ENCODE results near the gene ESPNL. TPM values are rescaled to one million over a fixed set of nuclear protein-coding genes. Genes with fewer than 3 reads are reported as not detected.

ESPNL gene
- total and polyA plus RNA-seq, 9 of the 15 experiments (the other 6 are each of a cell fraction or from before 2014, with no cell fraction given) = 0.03 to 0.09 (median 0.05) TPM; not detected in 3

GRCh38 chr2:238116298-238117198 lies 16.4 kb downstream of the ESPNL start (continued):
- TF ChIP-seq ELK3 (CRISPR knock-in tag; IDR thresholded peaks at IDR 0.05) = no peak
- no peak for TF ChIP-seq HSF4 (CRISPR knock-in tag; IDR thresholded peaks at IDR 0.05; ENCODE audit: borderline replicate concordance)

- H3K9me3 ChIP-seq (replicated peaks; ENCODE audit: control insufficient read depth, insufficient read depth, low read depth, low read length) = no peaks in the 10 kb centered on the region
- H3K4me2 ChIP-seq (ENCODE audit: insufficient read depth, low read length) = no peak overlapping the region
- H3K27ac ChIP-seq (ENCODE audit: extremely low read depth, low read depth, low read length) = no peak overlapping the region
- 5% methylated on average over 11 of the region's 11 CpGs for WGBS (ENCODE audit: insufficient coverage, low coverage, missing lambda C conversion rate)
- peak overlapping the region in 1 of 2 experiments; percentile 52; a peak in 1 of 4 replicates for H3K9ac ChIP-seq (ENCODE audit: insufficient read depth in 1 of 2, low read depth in 2 of 2, low read length in 2 of 2)
- CTCF ChIA-PET (ENCODE audit: low intra/inter-chr PET ratio) = no interaction called here
- DNase-seq (ENCODE audit: extremely low read depth in 1 of 4, low spot score in 3 of 4) = no peak
- no peaks in the 10 kb centered on the region for H4K20me1 ChIP-seq (replicated peaks; ENCODE audit: control insufficient read depth, insufficient read depth, low read length)
- no peaks in the 10 kb centered on the region for H3K79me2 ChIP-seq (ENCODE audit: control insufficient read depth, insufficient read depth, low read length)
- H3K27me3 ChIP-seq (ENCODE audit: control insufficient read depth in 2 of 2, insufficient read depth in 2 of 2, low read length in 2 of 2) = peaks cover 3 to 27% of the 10 kb centered on the region in 2 experiments; a peak in 4 of 5 replicates
- H3K36me3 ChIP-seq (ENCODE audit: control insufficient read depth, insufficient read depth, low read length) = no peaks in the 10 kb centered on the region
- H3K4me3 ChIP-seq = no peak overlapping the region
- no peak for FAIRE-seq
- intact Hi-C loops (cut with micrococcal nuclease) = no loop called here
- H2AFZ ChIP-seq (ENCODE audit: low read depth, low read length) = no peak overlapping the region
- in situ Hi-C loops (cut with MboI) = no loop called here
- no peak for ATAC-seq
- BruUV-seq (replicated peaks) = no TSS peak
- POLR2A ChIA-PET = no interaction called here
- no peaks in the 10 kb centered on the region for H3K9me1 ChIP-seq (ENCODE audit: control insufficient read depth, insufficient read depth, low read length)
- peaks cover 4 to 36% of the 10 kb centered on the region in 2 experiments; a peak in 4 of 5 replicates for H3K4me1 ChIP-seq (replicated peaks in 1 of 2; ENCODE audit: control insufficient read depth in 2 of 2, insufficient read depth in 2 of 2, low read length in 2 of 2)
- TF ChIP-seq ZBTB49 (CRISPR knock-in tag; IDR thresholded peaks at IDR 0.05; ENCODE audit: borderline replicate concordance) (no peak), ZFX (CRISPR knock-in tag; IDR thresholded peaks at IDR 0.05) (no peak), MCM2 (IDR thresholded peaks at IDR 0.05; ENCODE audit: low read depth) (no peak), RFX7 (CRISPR knock-in tag; IDR thresholded peaks at IDR 0.05) (no peak), SIX5 (IDR thresholded peaks at IDR 0.05; ENCODE audit: borderline replicate concordance in 1 of 2, insufficient read depth in 1 of 2, low read depth in 1 of 2, low read length in 2 of 2) (no peak), LCOR (CRISPR knock-in tag; IDR thresholded peaks at IDR 0.05) (no peak), ZNF3 (CRISPR knock-in tag; IDR thresholded peaks at IDR 0.05) (no peak), ZNF507 (tag; conservative IDR thresholded peaks at IDR 0.05) (no peak), ZNF561 (CRISPR knock-in tag; conservative IDR thresholded peaks at IDR 0.05) (no peak), ZBTB43 (CRISPR knock-in tag; IDR thresholded peaks at IDR 0.05) (no peak), ZNF696 (CRISPR knock-in tag; conservative IDR thresholded peaks at IDR 0.05) (no peak)
These were observed 17.3 kb downstream of the ESPNL start for GRCh38 chr2:238117199-238118154.
